ENCODE data around the gene AURKAIP1. TPM values are rescaled to one million over a fixed set of nuclear protein-coding genes. Genes with fewer than 3 reads are reported as not detected.

The AURKAIP1 gene
- total RNA-seq, 1 experiment from 2014 or later = 164 TPM

GRCh38 chr1:1397839-1398523 is 23.0 kb upstream of the AURKAIP1 start:
- peak overlapping the region; percentile 87; the same call in 1 of the 2 replicates for H2AFZ ChIP-seq

GRCh38 chr1:1395166-1395565 is 20.2 kb upstream of the AURKAIP1 start:
- H2AFZ ChIP-seq = no peak overlapping the region
- no peaks in the 10 kb centered on the region for H3K27me3 ChIP-seq (ENCODE audit: insufficient read depth, low read depth)
- no peaks in the 10 kb centered on the region for H3K9me2 ChIP-seq (ENCODE audit: insufficient read depth)
- ChIA-PET CTCF (no interaction called here), POLR2A (ENCODE audit: unreplicated experiment) (no interaction called here)
- peaks cover 24% of the 10 kb centered on the region for H4K20me1 ChIP-seq (ENCODE audit: insufficient read depth)
- H3K4me1 ChIP-seq (replicated peaks; ENCODE audit: insufficient read depth) = peaks cover 13% of the 10 kb centered on the region
- no peak overlapping the region for H3K27ac ChIP-seq
- H3K9me3 ChIP-seq (ENCODE audit: insufficient read depth, low read depth) = no peaks in the 10 kb centered on the region
- H3K36me3 ChIP-seq (ENCODE audit: low read depth) = peaks cover 46% of the 10 kb centered on the region
- no peak for DNase-seq
- peaks cover 41% of the 10 kb centered on the region; the same call in 1 of the 2 replicates for H3F3A ChIP-seq (ENCODE audit: insufficient read depth, low read depth)
- no peak overlapping the region for H3K4me3 ChIP-seq
- TF ChIP-seq EZH2 (IDR thresholded peaks at IDR 0.05; ENCODE audit: low read depth) (no peak), CTCF (conservative IDR thresholded peaks at IDR 0.05) (no peak)
- H3K79me2 ChIP-seq (ENCODE audit: low read depth) = peaks cover 52% of the 10 kb centered on the region
- intact Hi-C loops (cut with micrococcal nuclease; ENCODE audit: unreplicated experiment) = no loop called here
- no peak overlapping the region for H3K4me2 ChIP-seq
- no TSS peak for BruUV-seq (replicated peaks)

More at GRCh38 chr1:1397839-1398523, 23.0 kb upstream of the AURKAIP1 start:
- no peaks in the 10 kb centered on the region for H3K27me3 ChIP-seq (ENCODE audit: insufficient read depth, low read depth)
- POLR2A ChIA-PET (ENCODE audit: unreplicated experiment) = no interaction called here
- no peaks in the 10 kb centered on the region for H3K9me2 ChIP-seq (ENCODE audit: insufficient read depth)
- H3F3A ChIP-seq (ENCODE audit: insufficient read depth, low read depth) = peaks cover 48% of the 10 kb centered on the region
- CTCF ChIA-PET = interaction anchor here (0.6 to 0.7 kb wide), 2 partner anchors 24 to 43 kb away, joined by 3 to 21 read pairs; no protein-coding TSS in a partner anchor
- H3K4me3 ChIP-seq = peak overlapping the region; percentile 80
- H3K4me2 ChIP-seq = peak overlapping the region; percentile 94
- peaks cover 36% of the 10 kb centered on the region for H3K36me3 ChIP-seq (ENCODE audit: low read depth)
- H3K9me3 ChIP-seq (ENCODE audit: insufficient read depth, low read depth) = no peaks in the 10 kb centered on the region
- H3K4me1 ChIP-seq (replicated peaks; ENCODE audit: insufficient read depth) = peaks cover 25% of the 10 kb centered on the region
- 0 out of 2 replicates have a peak overlapping the region, but pooled peaks have one; percentile 36 for H3K27ac ChIP-seq
- intact Hi-C loops (cut with micrococcal nuclease; ENCODE audit: unreplicated experiment) = loop anchor here (2.0 kb wide), 1 partner anchor 73 kb away; the partner anchor contains the start of gene ATAD3B
- TF ChIP-seq EZH2 (IDR thresholded peaks at IDR 0.05; ENCODE audit: low read depth) (no peak), CTCF (conservative IDR thresholded peaks at IDR 0.05) (no peak)
- no peak for DNase-seq
- H4K20me1 ChIP-seq (ENCODE audit: insufficient read depth) = peaks cover 19% of the 10 kb centered on the region
- BruUV-seq (replicated peaks) = TSS peak; percentile 41
- peaks cover 67% of the 10 kb centered on the region for H3K79me2 ChIP-seq (ENCODE audit: low read depth)

- H3K4me3 ChIP-seq = no peak overlapping the region
- ChIA-PET CTCF (no interaction called here), POLR2A (ENCODE audit: unreplicated experiment) (no interaction called here)
- H3K79me2 ChIP-seq (ENCODE audit: low read depth) = peaks cover 46% of the 10 kb centered on the region
- H3K9me2 ChIP-seq (ENCODE audit: insufficient read depth) = no peaks in the 10 kb centered on the region
- H2AFZ ChIP-seq = no peak overlapping the region
- H3K27ac ChIP-seq = no peak overlapping the region
- no peaks in the 10 kb centered on the region for H3K27me3 ChIP-seq (ENCODE audit: insufficient read depth, low read depth)
- peaks cover 57% of the 10 kb centered on the region for H3K36me3 ChIP-seq (ENCODE audit: low read depth)
- H3K9me3 ChIP-seq (ENCODE audit: insufficient read depth, low read depth) = no peaks in the 10 kb centered on the region
- H3K4me2 ChIP-seq = no peak overlapping the region
- peaks cover 13% of the 10 kb centered on the region for H3K4me1 ChIP-seq (replicated peaks; ENCODE audit: insufficient read depth)
- peaks cover 24% of the 10 kb centered on the region for H4K20me1 ChIP-seq (ENCODE audit: insufficient read depth)
- BruUV-seq (replicated peaks) = no TSS peak
- TF ChIP-seq CTCF (conservative IDR thresholded peaks at IDR 0.05) = no peak
- TF ChIP-seq EZH2 (IDR thresholded peaks at IDR 0.05; ENCODE audit: low read depth) = no peak
- DNase-seq = no peak
- intact Hi-C loops (cut with micrococcal nuclease; ENCODE audit: unreplicated experiment) = no loop called here
- H3F3A ChIP-seq (ENCODE audit: insufficient read depth, low read depth) = peaks cover 46% of the 10 kb centered on the region; the same call in 1 of the 2 replicates
Observed at GRCh38 chr1:1394116-1394515, 19.1 kb upstream of the AURKAIP1 start.

Data from PC-9 (cell line).